COR-L47 (cell line): ENCODE data around the gene AFM.
"Not testable (repeated sequence)": the region's sequence is repeated elsewhere in the genome, so short reads cannot be mapped to it uniquely, and the experiment has no call there.

ENCODE experiments used
- DNase-seq: peaks from one replicate; lab custom pipeline; 2025; lab: John Stamatoyannopoulos, UW

The AFM gene

DNA sequence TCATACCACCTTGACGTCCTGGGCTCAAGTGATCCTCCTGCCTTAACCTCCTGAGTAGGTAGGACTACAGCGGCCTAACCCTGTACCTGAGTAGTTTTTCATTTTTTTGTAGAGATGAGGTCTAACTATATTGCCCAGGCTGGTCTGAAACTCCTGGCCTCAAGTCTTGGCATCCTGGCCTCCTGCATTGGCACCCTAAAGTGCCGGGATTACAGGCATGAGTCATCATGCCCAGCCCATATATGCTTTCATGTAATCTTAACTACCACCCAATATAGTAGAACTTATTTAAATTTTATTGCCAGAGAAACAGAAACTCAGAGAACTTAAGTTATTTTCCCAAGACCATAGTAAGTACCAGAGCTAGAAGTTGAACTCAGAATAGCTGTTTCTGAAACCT, 27.1 kb downstream of the AFM start:
- no peak for DNase-seq

DNA sequence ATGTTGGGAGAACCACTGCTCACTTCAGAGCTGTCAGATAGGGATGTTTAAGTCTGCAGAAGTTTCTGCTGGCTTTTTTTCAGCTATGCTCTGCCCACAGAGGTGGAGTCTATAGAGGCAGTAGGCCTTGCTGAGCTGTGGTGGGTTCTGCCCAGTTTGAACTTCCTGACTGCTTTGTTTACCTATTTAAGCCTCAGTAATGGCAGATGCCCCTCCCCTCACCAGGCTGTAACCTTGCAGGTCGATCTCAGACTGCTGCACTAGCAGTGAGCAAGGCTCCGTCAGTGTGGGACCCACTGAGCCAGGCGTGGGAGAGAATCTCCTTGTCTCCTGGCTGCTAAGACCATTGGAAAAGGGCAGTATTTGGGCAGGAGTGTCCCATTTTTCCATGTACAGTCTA, 36.8 kb downstream of the AFM start:
- DNase-seq, result no peak

DNA sequence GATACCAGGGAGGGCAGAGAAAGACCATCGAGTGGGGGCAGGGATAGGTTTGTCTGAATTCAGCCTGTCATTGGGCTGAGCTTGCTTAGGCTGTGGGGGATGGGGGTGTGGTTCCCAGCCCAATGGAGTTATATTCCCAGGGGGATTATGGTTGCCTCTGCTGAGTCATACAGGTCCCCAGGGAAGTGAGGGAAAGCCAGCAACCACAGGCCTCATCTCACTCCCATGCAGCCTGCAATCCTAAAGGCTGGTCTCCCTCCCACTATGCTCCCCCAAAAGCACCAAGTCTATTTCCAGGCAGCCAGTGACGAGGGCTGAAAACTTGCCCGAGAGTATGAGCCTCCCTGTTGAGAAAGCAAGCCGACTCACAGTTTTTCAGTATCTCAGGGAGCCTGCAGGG, 39.3 kb downstream of the AFM start:
- DNase-seq, result no peak

DNA sequence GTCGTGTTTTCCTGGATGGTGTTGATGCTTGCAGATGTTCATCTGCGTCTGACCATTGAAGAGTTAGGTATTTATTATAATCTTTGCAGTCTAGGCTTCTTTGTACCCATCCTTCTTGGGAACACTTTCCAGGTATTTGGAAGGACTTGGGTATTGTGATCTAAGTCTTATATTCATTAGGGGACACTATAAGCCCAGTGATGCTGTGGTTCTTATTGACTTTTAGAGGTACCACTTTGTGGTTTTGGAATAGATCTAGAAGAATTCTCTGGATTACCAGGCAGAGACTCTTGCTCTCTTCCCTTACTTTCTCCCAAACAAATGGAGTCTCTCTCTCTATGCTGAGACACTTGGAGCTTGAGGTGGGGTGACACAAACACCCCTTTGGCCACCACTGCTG, 41.6 kb downstream of the AFM start:
- no peak for DNase-seq

DNA sequence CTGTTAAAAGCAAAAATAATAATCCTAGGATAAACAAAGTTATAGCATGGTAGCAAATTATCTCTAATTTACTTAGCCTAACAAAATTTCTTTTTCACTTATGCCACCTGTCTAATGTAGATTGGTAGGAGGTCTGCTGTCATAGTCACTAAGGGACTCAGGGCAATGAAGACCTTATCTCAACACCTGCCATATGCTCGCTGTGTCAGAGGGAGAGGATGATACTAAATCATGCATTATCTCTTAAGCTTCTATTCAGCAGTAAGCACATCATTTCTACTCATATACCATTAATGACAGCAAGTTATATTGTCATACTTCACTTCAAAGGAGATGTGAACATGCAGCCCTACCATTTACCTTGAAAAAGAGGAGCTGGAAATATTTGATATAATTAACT, 44.1 kb downstream of the AFM start:
- DNase-seq, result no peak

DNA sequence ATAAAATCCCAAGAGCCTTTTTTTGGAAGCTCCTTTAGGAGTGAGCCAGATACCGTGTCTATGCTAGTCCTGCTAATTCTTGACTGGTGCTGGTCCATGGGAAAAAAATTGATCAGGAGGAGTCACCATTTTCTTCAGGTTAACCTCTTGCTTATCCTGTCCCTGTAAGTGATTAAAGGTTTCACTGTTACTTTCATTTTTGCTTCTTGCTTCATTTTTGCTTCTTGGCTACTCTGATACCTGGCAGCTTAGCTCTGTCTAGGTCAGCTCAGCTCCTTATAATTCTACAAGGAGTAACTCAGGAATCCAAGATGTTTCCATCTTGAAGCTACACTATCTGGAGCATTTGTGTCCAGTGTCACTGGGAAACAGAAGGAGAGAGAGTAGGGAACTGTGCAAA, 45.7 kb downstream of the AFM start:
- no peak for DNase-seq

DNA sequence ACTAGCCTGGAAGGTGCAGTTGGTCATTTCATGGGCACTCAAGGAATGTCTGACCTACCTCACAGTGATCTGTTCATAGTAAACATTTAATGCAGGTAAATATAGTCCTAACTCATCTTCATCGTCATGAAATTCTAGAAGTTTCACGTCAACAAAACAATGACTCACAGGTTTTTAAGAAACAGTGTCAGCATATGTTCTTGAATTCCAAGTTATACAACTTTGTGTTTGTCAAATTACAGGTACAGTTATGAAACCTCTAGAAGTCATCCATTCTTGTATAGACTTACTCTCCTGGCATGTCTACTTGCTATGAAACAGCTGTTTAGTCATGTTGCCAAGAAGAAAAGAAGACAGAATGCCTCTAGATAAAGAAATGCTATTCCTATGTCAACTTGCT, 46.6 kb downstream of the AFM start:
- DNase-seq, result no peak

DNA sequence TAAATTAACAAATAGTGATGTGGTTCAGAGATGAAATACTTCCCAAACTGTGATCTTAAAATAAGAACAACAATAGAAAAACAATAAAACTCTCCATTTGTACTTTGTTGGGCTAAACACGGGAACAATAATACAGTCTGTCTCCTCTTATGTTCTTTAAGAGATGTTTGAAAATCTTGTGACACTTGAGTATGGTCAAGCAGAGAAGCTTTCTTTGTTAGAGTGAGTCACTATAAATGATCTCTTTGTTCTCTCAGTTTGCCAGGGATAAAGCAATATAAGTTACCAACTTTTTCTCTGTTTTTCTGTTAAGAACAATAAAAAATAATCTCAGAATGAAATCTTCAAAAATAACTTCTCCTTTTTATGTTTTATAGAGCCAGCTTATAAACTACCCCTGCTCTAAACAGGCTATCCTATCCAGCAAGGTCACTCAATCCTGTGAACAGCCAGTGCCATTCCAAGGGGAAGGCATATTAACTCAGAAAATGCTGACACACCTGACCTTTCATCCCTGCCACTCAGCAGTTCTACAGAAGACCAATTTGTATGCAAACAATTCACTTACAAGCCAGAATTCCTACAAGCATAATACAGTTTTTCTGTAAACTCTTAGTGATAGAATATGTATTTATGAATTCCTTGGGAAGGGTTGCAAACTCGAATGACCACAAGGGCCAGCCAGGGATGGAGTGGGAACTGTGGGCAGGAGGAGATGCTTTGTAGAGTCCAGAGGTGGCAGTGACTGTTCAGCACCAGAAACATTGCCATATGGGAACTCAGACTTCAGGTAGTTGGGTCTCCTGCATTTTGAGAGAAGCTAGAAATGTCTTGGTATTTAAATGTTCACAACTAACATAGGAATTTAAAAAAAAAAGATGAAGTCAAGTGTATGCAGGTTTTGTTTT, 52.2 kb downstream of the AFM start:
- DNase-seq, result no peak

DNA sequence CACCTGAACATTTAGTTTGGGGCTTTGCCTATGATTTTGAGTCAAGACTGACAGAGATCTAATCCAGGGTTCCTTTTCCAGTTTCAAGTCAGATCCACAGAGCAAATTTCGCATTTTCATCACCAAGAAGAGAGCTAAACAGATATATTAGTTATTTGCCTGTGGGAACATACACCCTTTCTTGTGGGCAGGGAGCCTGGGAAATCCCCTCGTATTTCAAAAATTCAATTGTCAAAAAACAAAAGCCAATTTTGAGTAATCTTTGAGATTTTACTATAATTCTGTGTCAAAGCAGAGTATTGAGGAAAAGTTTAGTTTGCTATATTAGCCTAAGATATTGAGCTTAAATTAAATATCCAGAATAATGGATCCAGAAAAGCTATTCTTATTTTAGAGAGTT, 56.6 kb downstream of the AFM start:
- no peak for DNase-seq

DNA sequence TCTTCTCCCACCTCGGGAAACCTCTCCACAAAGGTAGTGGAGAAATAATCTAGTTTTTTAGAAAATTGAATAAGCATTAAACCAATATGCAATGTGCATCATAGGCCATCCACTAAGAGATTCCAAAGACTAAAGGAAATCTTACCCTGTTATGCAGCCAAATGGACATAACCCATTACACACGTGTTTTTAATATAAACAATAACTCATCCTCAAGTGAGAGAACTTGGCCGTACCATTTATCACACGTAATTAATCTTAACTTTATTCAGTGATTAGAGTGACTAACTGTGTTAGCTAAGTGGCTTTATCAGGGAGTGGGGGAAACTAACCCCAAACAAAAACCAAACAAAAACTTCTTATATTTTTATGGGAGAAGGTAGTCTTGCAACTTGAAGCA, 57.8 kb downstream of the AFM start:
- DNase-seq, result no peak

DNA sequence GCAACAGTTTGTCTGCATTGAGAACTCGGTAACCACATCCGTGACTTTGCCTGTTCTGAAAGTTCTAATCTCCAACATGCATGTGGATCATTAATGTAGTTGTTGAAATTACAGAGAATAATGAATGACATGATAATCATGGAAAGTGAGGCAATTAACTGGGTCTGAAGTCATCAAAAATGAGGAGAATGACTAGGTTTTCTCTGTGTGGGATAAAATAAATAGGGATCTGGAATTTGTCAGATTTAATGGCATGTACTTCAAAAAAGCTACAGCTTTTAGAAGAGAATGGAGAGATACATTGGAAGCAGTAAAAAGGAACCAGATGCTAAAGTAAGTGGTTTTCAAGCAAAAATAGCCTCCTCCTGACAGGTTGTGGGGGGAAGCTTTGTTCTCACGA, 59.3 kb downstream of the AFM start:
- no peak for DNase-seq

DNA sequence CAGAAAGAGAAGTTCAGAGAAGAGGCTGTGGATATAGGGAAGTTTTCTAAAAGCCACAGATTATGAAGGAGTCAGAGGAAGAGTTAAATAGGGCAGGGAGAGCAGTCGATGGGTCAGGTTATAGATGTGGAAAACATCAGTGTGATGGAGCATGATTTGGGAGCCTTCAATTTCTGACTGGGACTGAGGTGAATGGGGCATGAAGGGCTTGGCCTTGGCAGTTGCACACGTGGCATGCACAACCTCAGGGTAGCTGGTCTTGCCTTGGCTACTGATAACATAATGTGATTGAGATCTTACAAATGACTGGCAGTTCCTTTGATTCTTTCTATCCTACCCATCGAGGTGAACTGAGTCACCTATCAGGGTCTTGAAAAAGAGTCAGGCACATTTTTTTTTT, 59.7 kb downstream of the AFM start:
- DNase-seq, result no peak

DNA sequence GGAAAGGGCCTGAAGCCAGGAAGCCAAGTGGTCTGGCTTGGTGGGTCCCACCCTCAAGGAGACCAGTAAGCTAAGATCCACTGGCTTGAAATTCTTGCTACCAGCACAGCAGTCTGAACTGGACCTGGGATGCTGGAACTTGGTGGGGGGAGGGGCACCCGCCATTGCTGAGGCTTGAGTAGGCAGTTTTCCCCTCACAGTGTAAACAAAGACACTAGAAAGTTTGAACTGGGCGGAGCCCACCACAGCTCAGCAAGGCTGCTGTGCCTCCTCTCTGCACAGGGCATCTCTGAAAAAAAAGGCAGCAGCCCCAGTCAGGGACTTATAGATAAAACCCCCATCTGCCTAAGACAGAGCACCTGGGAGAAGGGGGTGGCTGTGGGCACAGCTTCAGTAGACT, 63.1 kb downstream of the AFM start:
- DNase-seq, result no peak

DNA sequence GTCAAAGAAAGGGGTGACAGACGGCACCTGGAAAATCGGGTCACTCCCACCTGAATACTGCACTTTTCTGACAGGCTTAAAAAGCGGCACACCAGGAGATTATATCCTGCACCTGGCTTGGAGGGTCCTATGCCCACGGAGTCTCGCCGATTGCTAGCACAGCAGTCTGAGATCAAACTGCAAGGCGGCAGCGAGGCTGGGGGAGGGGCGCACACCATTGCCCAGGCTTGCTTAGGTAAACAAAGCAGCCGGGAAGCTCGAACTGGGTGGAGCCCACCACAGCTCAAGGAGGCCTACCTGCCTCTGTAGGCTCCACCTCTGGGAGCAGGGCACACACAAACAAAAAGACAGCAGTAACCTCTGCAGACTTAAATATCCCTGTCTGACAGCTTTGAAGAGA, 69.3 kb downstream of the AFM start:
- not testable (repeated sequence) for DNase-seq
